AG04450 (cell line): Measurements from ENCODE around the gene FAM228A. TPM values are rescaled to one million over a fixed set of nuclear protein-coding genes. Genes with fewer than 3 reads are reported as not detected.

ENCODE experiments used
- CTCF ChIA-PET: fragments of 300-600, 350-600 bp; formaldehyde crosslinking; extraction: SDS; loops from one replicate; lab custom pipeline; 2022; ENCODE audit warnings: antibody characterized with exemption, inconsistent platforms; lab: Charles Lee
- POLR2A ChIA-PET: fragments of 350-600 bp; formaldehyde crosslinking; extraction: SDS; loops from one replicate; lab custom pipeline; 2021; ENCODE audit warnings: antibody characterized with exemption, inconsistent platforms; lab: Yijun Ruan, JAX
- DNase-seq: peaks from one replicate; pipeline ENCODE4 v3.0.0-alpha.2; 2011; ENCODE audit warnings: low read depth, low spot score
- H3K27ac ChIP-seq: one replicate; pipeline ENCODE4 v1.5.1; 2012; ENCODE audit warnings: low read depth, low read length, control low read depth
- H3K27me3 ChIP-seq: one replicate; pipeline ENCODE4 v1.6.0; 2012; ENCODE audit warnings: low read length; ENCODE audit not compliant: control insufficient read depth, insufficient read depth
- H3K4me3 ChIP-seq: 2 replicates; pipeline ENCODE4 v1.5.1; 2011; ENCODE audit warnings: mild to moderate bottlenecking, low read depth, low read length, control low read depth
- H3K9me3 ChIP-seq: 2 replicates; pipeline ENCODE4 v1.5.1; 2012; ENCODE audit warnings: low read length; ENCODE audit not compliant: control insufficient read depth, insufficient read depth
- CTCF ChIP-seq: IDR thresholded peaks from 2 replicates; pipeline ENCODE4 v1.5.1; 2011; ENCODE audit warnings: low read depth, low read length, control low read depth, inconsistent platforms
- polyA plus RNA-seq: library from polyadenylated mRNA; depleted of rRNA; stranded (reverse); fragments of >200 nt; gene quantifications from 2 replicates; pipeline ENCODE4 v1.2.3, GENCODE V29; 2011

The FAM228A gene
- polyA plus RNA-seq, 1 experiment, result 0.07 TPM

- ChIA-PET POLR2A (no interaction called here), CTCF (no interaction called here)
- no peaks in the 10 kb centered on the region for H3K27me3 ChIP-seq
- H3K4me3 ChIP-seq, result no peak overlapping the region
- H3K9me3 ChIP-seq, result no peaks in the 10 kb centered on the region
- no peak for TF ChIP-seq CTCF
- no peak overlapping the region for H3K27ac ChIP-seq
- DNase-seq, result no peak
Measured at GRCh38 chr2:24203787-24204150, 28.9 kb downstream of the FAM228A start.

GRCh38 chr2:24204505-24204904 lies 29.7 kb downstream of the FAM228A start:
- Histone ChIP-seq H3K27me3 (no peaks in the 10 kb centered on the region), H3K9me3 (no peaks in the 10 kb centered on the region), H3K27ac (no peak overlapping the region), H3K4me3 (no peak overlapping the region)
- DNase-seq, result no peak
- TF ChIP-seq CTCF, result no peak
- POLR2A ChIA-PET, result no interaction called here
- CTCF ChIA-PET, result no interaction called here

DNA sequence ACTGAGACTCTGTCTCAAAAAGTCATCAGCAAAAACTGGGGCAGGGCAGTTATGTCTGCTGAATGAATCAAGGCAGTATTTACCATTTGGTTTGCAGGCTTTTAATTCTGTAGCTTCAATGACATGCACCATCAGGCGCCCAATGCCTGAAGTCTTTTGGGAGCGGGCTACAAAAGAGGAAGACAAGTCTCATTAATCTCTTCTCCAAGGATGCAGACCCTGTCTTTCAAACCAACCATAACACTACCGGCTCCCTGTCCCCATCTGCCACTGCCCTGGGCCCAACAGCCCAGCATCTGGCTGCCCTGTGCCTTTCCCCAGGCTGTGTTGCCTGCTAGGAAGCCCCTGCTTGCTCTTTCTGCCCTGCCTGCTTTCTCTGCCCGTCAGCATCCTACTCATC lies 30.3 kb downstream of the FAM228A start:
- CTCF ChIA-PET, result no interaction called here

GRCh38 chr2:24206242-24206641 lies 31.4 kb downstream of the FAM228A start:
- no peaks in the 10 kb centered on the region for H3K9me3 ChIP-seq
- H3K4me3 ChIP-seq, result no peak overlapping the region
- no peak overlapping the region for H3K27ac ChIP-seq
- TF ChIP-seq CTCF, result no peak
- ChIA-PET CTCF (no interaction called here), POLR2A (no interaction called here)
- DNase-seq, result no peak
- no peaks in the 10 kb centered on the region for H3K27me3 ChIP-seq

More for the DNA sequence above, 30.3 kb downstream of the FAM228A start:
- DNase-seq, result no peak
- POLR2A ChIA-PET, result no interaction called here
- no peak overlapping the region for H3K27ac ChIP-seq
- H3K27me3 ChIP-seq, result no peaks in the 10 kb centered on the region
- H3K9me3 ChIP-seq, result no peaks in the 10 kb centered on the region
- H3K4me3 ChIP-seq, result no peak overlapping the region
- no peak for TF ChIP-seq CTCF

- no peak for DNase-seq
- H3K4me3 ChIP-seq, result no peak overlapping the region
- POLR2A ChIA-PET, result no interaction called here
- no peak for TF ChIP-seq CTCF
- H3K27ac ChIP-seq, result no peak overlapping the region
- no peaks in the 10 kb centered on the region for H3K9me3 ChIP-seq
- CTCF ChIA-PET, result no interaction called here
- no peaks in the 10 kb centered on the region for H3K27me3 ChIP-seq
Measured at GRCh38 chr2:24206714-24207113, 31.9 kb downstream of the FAM228A start.
